ENCODE results near the gene C17orf100.
"Not testable (repeated sequence)": the region's sequence is repeated elsewhere in the genome, so short reads cannot be mapped to it uniquely, and the experiment has no call there.

C17orf100 gene

GRCh38 chr17:6688944-6689343 is 37.4 kb downstream of the C17orf100 start:
- DNase-seq (ENCODE audit: extremely low read depth in 1 of 2, low read depth in 1 of 2): no peak

DNA sequence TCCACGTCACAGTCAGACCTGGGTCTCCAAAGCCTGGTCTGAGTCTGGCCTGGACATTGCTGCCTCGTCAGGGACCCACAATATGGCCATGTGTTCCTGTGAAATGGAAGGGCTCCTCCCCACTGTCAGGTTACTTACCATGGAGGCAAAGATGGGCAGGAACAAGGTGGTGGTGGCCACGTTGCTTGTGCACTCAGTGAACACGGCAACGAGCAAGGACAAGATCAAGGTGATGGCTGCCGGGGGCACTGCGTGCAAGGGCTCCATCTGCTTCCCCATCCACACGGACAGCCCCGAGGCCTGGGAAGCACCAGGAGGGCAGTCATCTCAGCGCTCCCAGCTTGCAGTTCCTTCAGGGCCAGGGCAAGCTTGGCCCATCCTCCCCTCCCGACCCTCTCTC is 39.1 kb downstream of the C17orf100 start:
- no peak for DNase-seq (ENCODE audit: extremely low read depth in 1 of 2, low read depth in 1 of 2)

- no peak for DNase-seq (ENCODE audit: extremely low read depth in 1 of 2, low read depth in 1 of 2)
Measured at GRCh38 chr17:6691546-6691945, 40.0 kb downstream of the C17orf100 start.

DNA sequence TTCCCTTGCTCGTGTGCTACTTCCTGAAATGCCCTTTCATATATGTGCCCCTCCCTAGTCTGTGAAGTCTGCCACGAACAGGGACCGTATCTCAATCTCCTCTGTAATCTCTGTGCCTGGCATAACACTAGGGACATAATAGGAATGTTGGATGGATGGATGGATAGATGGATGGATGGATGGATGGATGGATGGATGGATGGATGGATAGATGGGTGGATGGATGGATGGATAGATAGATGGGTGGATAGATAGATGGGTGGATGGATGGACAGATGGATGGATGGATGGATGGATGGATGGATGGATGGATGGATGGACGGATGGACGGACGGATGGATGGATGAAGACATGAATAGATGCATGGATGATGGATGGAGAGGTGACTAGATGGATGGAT is 40.4 kb downstream of the C17orf100 start:
- DNase-seq (ENCODE audit: extremely low read depth in 1 of 2, low read depth in 1 of 2): not testable (repeated sequence)

DNA sequence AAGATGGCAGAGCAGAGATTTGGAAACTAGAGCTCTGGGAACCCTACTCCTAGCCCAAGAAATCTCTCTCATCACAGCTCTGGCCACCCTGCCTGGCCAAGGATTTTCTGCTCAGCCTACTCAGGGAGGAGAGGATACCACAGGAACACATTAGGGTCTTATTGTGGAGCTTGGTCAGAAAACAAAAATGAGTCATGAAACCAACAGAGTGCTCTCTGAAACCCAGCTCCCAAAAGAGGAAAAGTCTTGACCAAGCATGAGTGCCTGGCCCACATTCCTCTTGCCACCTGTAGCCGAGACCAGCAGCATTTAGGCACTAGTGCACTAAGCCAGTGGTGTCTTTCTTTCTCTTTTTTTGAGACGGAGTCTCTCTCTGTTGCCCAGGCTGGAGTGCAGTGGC is 43.5 kb downstream of the C17orf100 start:
- no peak for DNase-seq (ENCODE audit: extremely low read depth in 1 of 2, low read depth in 1 of 2)

DNA sequence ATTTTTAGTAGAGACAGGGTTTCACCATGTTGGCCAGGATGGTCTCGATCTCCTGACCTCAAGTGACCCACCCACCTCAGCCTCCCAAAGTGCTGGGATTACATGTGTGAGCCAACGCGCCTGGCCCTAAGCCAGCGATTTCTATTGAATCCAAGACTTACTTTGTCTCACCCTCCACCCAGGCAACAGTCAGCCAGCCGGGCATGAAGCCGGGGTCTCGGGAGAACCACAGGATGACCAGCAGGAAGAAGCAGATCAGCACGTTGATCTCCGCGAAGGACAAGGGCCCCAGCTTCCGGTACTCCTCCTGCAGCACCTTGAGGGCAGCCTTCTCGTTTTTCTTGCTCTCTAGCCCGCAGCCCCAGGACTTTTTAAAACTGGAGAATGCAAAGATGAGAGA is 44.0 kb downstream of the C17orf100 start:
- DNase-seq (ENCODE audit: extremely low read depth in 1 of 2, low read depth in 1 of 2): no peak

DNA sequence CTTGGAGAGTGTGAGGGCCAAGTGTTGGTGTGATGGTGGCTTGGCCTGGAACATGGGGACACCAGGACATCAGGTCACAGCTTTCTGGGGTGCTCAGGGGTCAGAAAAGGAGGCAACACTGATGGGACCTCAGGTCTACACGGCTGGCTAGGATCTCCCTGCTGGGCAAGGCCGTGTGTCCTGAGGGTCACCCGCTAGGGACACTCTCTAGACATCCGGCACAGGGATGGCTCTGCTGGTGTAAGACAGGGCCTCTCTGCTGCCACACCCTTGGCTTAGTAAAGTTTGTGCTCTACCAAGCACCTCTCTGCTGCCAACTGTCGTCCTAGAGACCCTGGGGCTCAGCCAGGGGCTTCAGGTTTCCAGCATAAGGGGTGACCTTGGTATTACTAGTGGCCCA is 45.3 kb downstream of the C17orf100 start:
- no peak for DNase-seq (ENCODE audit: extremely low read depth in 1 of 2, low read depth in 1 of 2)

DNA sequence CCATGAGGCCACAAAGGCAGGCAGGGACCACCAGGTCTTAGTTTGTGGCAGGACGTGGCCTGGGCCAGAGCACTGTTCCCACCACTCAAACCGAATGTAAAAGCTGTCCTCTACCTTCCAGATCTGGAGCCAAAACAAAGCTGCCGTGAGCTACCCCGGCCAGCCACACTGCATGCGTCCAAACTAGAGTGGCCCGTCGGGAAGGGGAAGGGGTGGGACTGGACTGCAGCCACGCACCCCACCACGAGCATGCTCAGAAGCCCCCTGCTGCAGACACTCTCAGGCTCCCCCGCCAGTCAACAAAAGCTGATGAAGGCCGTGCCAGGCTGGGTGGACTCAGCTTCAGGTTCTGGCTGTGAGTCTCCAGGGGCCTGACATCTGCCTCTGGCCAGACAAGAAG is 46.4 kb downstream of the C17orf100 start:
- DNase-seq (ENCODE audit: extremely low read depth in 1 of 2, low read depth in 1 of 2): no peak

DNA sequence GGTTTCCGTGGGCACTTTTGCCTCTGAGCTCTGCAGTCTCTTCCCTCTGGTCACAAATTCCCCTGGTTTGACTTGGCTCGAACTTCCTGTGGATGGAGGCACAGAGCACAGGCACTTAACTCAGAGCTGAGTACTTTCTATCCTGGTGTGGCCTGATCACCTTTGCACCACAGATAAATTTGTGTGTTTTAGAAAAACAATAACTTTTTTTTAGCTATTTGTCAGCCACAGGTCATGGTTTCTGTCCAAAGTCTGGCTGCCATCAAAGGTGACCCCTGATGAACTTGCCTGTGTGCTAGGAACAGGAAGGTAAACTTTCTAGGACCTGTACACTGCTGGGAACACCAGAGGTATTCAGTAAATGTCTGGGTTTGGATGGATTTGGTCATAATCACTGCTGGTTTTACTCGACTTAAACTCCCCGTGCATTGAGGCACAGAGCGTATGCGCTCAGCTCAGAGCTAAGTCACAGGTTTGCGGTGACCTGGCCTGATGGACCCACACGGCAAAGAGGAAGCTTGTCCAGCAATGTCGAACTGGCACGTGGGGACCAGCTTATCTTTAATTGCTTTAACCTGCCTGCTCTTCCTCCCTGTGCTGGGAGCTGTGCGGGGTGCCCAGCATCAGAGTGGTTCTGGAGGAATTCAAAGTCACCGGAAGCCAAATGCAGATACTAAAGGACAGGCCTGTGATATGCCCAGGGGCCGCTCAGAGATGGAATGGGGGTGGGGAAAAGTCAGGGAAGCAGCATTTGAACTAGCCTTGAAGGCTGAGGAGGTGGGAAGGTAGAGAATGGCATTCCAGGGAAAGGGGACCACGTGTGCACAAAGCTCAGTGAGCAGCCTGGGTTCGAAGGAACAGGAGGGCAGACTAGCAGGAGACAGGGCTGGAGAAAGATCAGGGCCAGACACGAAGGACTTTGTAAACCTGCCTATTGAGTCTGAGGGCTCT is 48.7 kb downstream of the C17orf100 start:
- DNase-seq (ENCODE audit: extremely low read depth in 1 of 2, low read depth in 1 of 2): no peak

GRCh38 chr17:6700948-6701307 is 49.4 kb downstream of the C17orf100 start:
- no peak for DNase-seq (ENCODE audit: extremely low read depth in 1 of 2, low read depth in 1 of 2)

- DNase-seq (ENCODE audit: extremely low read depth in 1 of 2, low read depth in 1 of 2): peak in 1 of 2 donors; percentile 9
Measured at GRCh38 chr17:6701719-6702118, 50.2 kb downstream of the C17orf100 start.

DNA sequence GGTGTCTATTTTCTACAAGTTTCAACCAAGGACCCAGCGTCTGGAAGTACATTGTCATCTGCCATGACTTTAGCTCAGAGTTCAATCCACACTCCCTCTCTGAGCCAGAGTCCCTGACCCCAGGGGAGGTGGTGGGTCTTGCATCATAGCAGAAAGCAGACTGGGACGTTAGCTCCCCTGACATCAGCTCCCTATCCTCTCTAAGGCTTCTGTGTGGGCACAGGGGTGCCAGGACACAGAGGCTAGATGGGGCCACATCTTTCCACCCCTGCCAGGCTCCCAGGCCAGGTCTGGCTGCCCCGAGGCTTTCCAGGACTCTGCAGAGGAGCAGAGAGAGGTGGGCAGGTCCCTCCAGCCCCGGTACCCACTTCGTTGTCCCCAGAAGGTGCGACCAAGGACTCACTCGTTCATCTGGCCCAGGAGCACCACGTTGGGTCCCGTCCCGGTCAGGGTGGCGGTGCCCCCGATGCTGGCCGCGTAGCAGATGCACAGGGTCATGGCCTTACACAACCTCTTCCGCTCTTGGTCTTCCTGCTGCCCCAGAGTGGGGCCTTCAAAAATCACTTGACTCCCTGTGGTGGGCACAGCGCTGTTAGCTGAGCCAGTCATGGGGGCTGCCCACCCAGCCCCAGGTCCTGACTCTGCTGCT is 51.1 kb downstream of the C17orf100 start:
- DNase-seq (ENCODE audit: extremely low read depth in 1 of 2, low read depth in 1 of 2): no peak
